GM12878 (cell line): ENCODE measurements around the gene ZNF48. TPM values are rescaled to one million over a fixed set of nuclear protein-coding genes. Genes with fewer than 3 reads are reported as not detected.

ENCODE experiments used
- BCL3 ChIP-seq: IDR thresholded peaks from 2 replicates; pipeline ENCODE4 v1.6.1; 2011; ENCODE audit warnings: borderline replicate concordance, low read depth, mild to moderate bottlenecking, moderate library complexity, low read length; ENCODE audit not compliant: insufficient read depth, poor library complexity, severe bottlenecking
- CEBPB ChIP-seq, 2 experiments: fragments of 150-350 bp in 1 of 2; IDR thresholded peaks; 2 replicates each; pipeline ENCODE4 v1.6.1; 2012 to 2014; ENCODE audit warnings: low read depth in 2 of 2, low read length in 2 of 2, borderline replicate concordance in 1 of 2, inconsistent platforms in 1 of 2
- E2F4 ChIP-seq: IDR thresholded peaks from 2 replicates; pipeline ENCODE4 v1.6.1; 2012; ENCODE audit warnings: low read depth, low read length, improper control_type of control experiment
- EGR1 ChIP-seq, 2 experiments: IDR thresholded peaks; 1 replicate in 1 of 2; 2 replicates in 1 of 2; pipeline ENCODE4 v1.6.1; 2011 to 2012; ENCODE audit warnings: low read depth in 2 of 2, low read length in 2 of 2, borderline replicate concordance in 1 of 2, mild to moderate bottlenecking in 1 of 2, moderate library complexity in 1 of 2
- GATAD2B ChIP-seq: fragments of 450-650 bp; conservative IDR thresholded peaks from 2 replicates; pipeline ENCODE4 v1.6.1; 2017; ENCODE audit warnings: low read depth, mild to moderate bottlenecking, moderate library complexity
- KAT2A ChIP-seq: conservative IDR thresholded peaks from 2 replicates; pipeline ENCODE4 v1.6.1; 2011; ENCODE audit warnings: low read depth, low read length; ENCODE audit not compliant: control insufficient read depth
- MTA2 ChIP-seq: fragments of 450-650 bp; IDR thresholded peaks from 2 replicates; pipeline ENCODE4 v1.6.1; 2016; ENCODE audit warnings: low read depth, mild to moderate bottlenecking, moderate library complexity
- NFYA ChIP-seq: IDR thresholded peaks from 2 replicates; pipeline ENCODE4 v1.6.1; 2011; ENCODE audit warnings: low read depth, mild to moderate bottlenecking, low read length, improper control_type of control experiment, borderline replicate concordance
- NKRF ChIP-seq: fragments of 450-650 bp; conservative IDR thresholded peaks from 2 replicates; pipeline ENCODE4 v1.6.1; 2017; ENCODE audit warnings: mild to moderate bottlenecking, moderate library complexity
- NR2C2 ChIP-seq: IDR thresholded peaks from 2 replicates; pipeline ENCODE4 v1.6.1; 2011; ENCODE audit warnings: borderline replicate concordance, low read depth; ENCODE audit not compliant: control insufficient read depth, insufficient read length
- NR2F1 ChIP-seq: fragments of 450-650 bp; conservative IDR thresholded peaks from 2 replicates; pipeline ENCODE4 v1.6.1; 2017; ENCODE audit warnings: mild to moderate bottlenecking
- PBX3 ChIP-seq: IDR thresholded peaks from 2 replicates; pipeline ENCODE4 v1.6.1; 2011; ENCODE audit warnings: mild to moderate bottlenecking, low read depth, low read length, moderate library complexity; ENCODE audit not compliant: insufficient replicate concordance
- RUNX3 ChIP-seq: IDR thresholded peaks from 2 replicates; pipeline ENCODE4 v1.6.1; 2012; ENCODE audit warnings: low read length, inconsistent platforms
- SKIL ChIP-seq: fragments of 450-650 bp; IDR thresholded peaks from 2 replicates; pipeline ENCODE4 v1.6.1; 2017; ENCODE audit warnings: mild to moderate bottlenecking, low read depth, inconsistent platforms; ENCODE audit not compliant: poor library complexity, severe bottlenecking
- SMAD1 ChIP-seq: fragments of 450-650 bp; IDR thresholded peaks from 2 replicates; pipeline ENCODE4 v1.6.1; 2018; ENCODE audit warnings: mild to moderate bottlenecking, low read depth; ENCODE audit not compliant: partially characterized antibody
- SMARCA5 ChIP-seq: fragments of 450-650 bp; IDR thresholded peaks from 2 replicates; pipeline ENCODE4 v1.6.1; 2017; ENCODE audit warnings: mild to moderate bottlenecking
- SRF ChIP-seq, 2 experiments: IDR thresholded peaks; 2 replicates each; pipeline ENCODE4 v1.6.1; 2011; ENCODE audit warnings: low read depth in 2 of 2, low read length in 2 of 2, mild to moderate bottlenecking in 1 of 2, moderate library complexity in 1 of 2
- TARDBP ChIP-seq: IDR thresholded peaks from 2 replicates; pipeline ENCODE4 v1.6.1; 2016; ENCODE audit warnings: borderline replicate concordance
- polyA plus RNA-seq, 11 experiments: library from polyadenylated mRNA; depleted of rRNA in 4 of 11; unstranded in 6 of 11; stranded (reverse) in 5 of 11; fragments of >200 nt; fragmentation: Nextera tagmentation in 4 of 11; fragmentation: Illumina TruSeq in 1 of 11; extraction: Ambion mirVana in 4 of 11; extraction: Trizol in 1 of 11; gene quantifications; 1 replicate in 1 of 11; 2 replicates in 10 of 11; pipeline versions ENCODE4 v1.2.1 to v1.2.3, GENCODE V29; 2011 to 2016; ENCODE audit warnings: inconsistent platforms in 2 of 11, missing spikeins in 2 of 11, low read depth in 1 of 11
- total RNA-seq, 4 experiments: library from RNA; depleted of rRNA in 3 of 4; stranded (reverse); fragments of >200 nt in 3 of 4; fragmentation: Illumina TruSeq in 1 of 4; extraction: Trizol in 1 of 4; gene quantifications; 2 replicates each; pipeline versions ENCODE4 v1.2.1 to v1.2.3, GENCODE V29; 2013 to 2021
- TF ChIP-seq, protein P1 (sequence below): fragments of 450-650 bp; IDR thresholded peaks from 2 replicates; pipeline ENCODE4 v1.6.1; 2017; ENCODE audit warnings: antibody characterized with exemption, mild to moderate bottlenecking, moderate library complexity

The ZNF48 gene
- total and polyA plus RNA-seq, 10 of the 15 experiments (the other 5 are each of a cell fraction or from before 2014, with no cell fraction given) = 0.14 to 12.0 (median 4.2) TPM

- TF ChIP-seq NKRF = no peak
- TF ChIP-seq NR2C2 = no peak
- TF ChIP-seq EGR1 (IDR thresholded peaks at IDR 0.05; ENCODE audit: borderline replicate concordance in 1 of 2, low read depth in 2 of 2, low read length in 2 of 2) = no peak
- no peak for TF ChIP-seq BCL3
- no peak for TF ChIP-seq SKIL
- no peak for TF ChIP-seq SRF (IDR thresholded peaks at IDR 0.05; ENCODE audit: low read depth in 2 of 2, low read length in 2 of 2)
- TF ChIP-seq SMAD1 = no peak
- no peak for TF ChIP-seq NFYA
- peak; percentile 71 for TF ChIP-seq RUNX3
- TF ChIP-seq TARDBP = no peak
- TF ChIP-seq, protein P1, sequence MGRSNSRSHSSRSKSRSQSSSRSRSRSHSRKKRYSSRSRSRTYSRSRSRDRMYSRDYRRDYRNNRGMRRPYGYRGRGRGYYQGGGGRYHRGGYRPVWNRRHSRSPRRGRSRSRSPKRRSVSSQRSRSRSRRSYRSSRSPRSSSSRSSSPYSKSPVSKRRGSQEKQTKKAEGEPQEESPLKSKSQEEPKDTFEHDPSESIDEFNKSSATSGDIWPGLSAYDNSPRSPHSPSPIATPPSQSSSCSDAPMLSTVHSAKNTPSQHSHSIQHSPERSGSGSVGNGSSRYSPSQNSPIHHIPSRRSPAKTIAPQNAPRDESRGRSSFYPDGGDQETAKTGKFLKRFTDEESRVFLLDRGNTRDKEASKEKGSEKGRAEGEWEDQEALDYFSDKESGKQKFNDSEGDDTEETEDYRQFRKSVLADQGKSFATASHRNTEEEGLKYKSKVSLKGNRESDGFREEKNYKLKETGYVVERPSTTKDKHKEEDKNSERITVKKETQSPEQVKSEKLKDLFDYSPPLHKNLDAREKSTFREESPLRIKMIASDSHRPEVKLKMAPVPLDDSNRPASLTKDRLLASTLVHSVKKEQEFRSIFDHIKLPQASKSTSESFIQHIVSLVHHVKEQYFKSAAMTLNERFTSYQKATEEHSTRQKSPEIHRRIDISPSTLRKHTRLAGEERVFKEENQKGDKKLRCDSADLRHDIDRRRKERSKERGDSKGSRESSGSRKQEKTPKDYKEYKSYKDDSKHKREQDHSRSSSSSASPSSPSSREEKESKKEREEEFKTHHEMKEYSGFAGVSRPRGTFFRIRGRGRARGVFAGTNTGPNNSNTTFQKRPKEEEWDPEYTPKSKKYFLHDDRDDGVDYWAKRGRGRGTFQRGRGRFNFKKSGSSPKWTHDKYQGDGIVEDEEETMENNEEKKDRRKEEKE = no peak
- TF ChIP-seq SMARCA5 = no peak
- TF ChIP-seq PBX3 = no peak
- TF ChIP-seq NR2F1 = 0 out of 2 replicates have a peak, but pooled peaks have one; percentile 37
- TF ChIP-seq KAT2A = no peak
- peak in 1 of 2 experiments; percentile 59; a peak in 2 of 4 replicates for TF ChIP-seq CEBPB (IDR thresholded peaks at IDR 0.05; ENCODE audit: borderline replicate concordance in 1 of 2, low read depth in 2 of 2, low read length in 2 of 2)
- no peak for TF ChIP-seq GATAD2B
- TF ChIP-seq MTA2 = peak; percentile 29; the same call in 1 of the 2 replicates
- no peak for TF ChIP-seq E2F4
Observed at GRCh38 chr16:30349675-30350074, 45.5 kb upstream of the ZNF48 start (continued).
